Measurements from ENCODE around the gene MAD2L1. TPM values are rescaled to one million over a fixed set of nuclear protein-coding genes. Genes with fewer than 3 reads are reported as not detected.

The MAD2L1 gene
- total and polyA plus RNA-seq, 2 donors (not counting 3 experiments of a cell fraction or from before 2014, with no cell fraction given), result 15.6 to 41.4 TPM

DNA sequence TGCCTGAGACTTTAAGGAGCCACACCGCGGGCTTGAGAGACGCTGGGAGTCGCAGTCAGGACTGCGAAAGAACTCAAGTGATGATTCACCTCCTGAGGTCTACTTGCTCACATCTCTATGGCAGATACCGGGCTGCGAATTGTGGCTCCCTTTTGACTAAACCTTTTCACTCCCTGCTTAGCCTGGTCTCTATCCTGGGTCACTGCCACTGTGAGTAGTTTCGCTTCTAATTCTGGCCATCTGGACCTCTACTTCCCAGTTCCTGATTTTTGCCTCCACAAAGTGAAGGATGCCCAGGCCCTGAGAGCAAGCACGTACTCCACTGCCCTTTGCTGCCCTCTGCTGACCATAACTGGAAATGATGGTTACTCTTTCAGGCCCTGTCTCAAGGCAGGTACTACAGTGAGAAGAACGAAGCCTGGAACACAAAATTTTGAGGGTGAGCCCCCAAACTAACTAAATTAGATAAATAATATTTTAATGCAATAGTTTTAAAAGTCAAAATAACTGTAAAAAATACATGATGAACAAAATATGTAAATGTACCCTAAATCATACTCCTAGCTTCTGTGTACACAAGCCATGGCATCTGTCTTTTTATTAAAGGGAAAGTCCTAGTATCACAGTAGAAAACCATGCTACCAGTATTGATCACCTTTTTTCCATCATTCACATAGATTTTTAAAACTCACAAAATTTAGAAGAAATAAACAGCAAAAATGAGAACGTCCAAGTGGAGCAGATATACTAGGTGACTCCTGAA is 16.7 kb downstream of the MAD2L1 start:
- FAIRE-seq (peak; percentile 88), DNase-seq (ENCODE audit: low read depth, low spot score) (peak; percentile 76)
- dilution Hi-C loops (cut with MboI; ENCODE audit: extremely low pct_ligation_motif_present, low sequenced_read_pairs), result no loop called here
- TF ChIP-seq POLR2AphosphoS5 (IDR thresholded peaks at IDR 0.05; ENCODE audit: insufficient read depth, low read depth, low read length), result no peak
- TF ChIP-seq, protein P1, sequence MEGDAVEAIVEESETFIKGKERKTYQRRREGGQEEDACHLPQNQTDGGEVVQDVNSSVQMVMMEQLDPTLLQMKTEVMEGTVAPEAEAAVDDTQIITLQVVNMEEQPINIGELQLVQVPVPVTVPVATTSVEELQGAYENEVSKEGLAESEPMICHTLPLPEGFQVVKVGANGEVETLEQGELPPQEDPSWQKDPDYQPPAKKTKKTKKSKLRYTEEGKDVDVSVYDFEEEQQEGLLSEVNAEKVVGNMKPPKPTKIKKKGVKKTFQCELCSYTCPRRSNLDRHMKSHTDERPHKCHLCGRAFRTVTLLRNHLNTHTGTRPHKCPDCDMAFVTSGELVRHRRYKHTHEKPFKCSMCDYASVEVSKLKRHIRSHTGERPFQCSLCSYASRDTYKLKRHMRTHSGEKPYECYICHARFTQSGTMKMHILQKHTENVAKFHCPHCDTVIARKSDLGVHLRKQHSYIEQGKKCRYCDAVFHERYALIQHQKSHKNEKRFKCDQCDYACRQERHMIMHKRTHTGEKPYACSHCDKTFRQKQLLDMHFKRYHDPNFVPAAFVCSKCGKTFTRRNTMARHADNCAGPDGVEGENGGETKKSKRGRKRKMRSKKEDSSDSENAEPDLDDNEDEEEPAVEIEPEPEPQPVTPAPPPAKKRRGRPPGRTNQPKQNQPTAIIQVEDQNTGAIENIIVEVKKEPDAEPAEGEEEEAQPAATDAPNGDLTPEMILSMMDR (IDR thresholded peaks at IDR 0.05; ENCODE audit: extremely low read depth in 1 of 2, insufficient read depth in 1 of 2, low read depth in 1 of 2, low read length in 2 of 2), result peak; percentile 77 to 79
- Histone ChIP-seq H3K79me2 (ENCODE audit: control insufficient read depth, insufficient read depth, low read length) (no peaks in the 10 kb centered on the region), H4K20me1 (replicated peaks; ENCODE audit: control insufficient read depth, extremely low read depth, insufficient read depth, low read length) (no peaks in the 10 kb centered on the region), H2AFZ (ENCODE audit: low read depth, low read length) (peak overlapping the region; percentile 97), H3K4me3 (replicated peaks in 1 of 3; ENCODE audit: insufficient read depth in 1 of 3, low read depth in 1 of 3, low read length in 3 of 3) (no peak overlapping the region), H3K36me3 (ENCODE audit: control insufficient read depth in 2 of 2, extremely low read depth in 1 of 2, insufficient read depth in 2 of 2, low read length in 2 of 2) (no peaks in the 10 kb centered on the region), H3K9ac (replicated peaks; ENCODE audit: extremely low read depth, insufficient read depth, low read length) (no peak overlapping the region), H3K27me3 (ENCODE audit: control insufficient read depth in 2 of 2, insufficient read depth in 2 of 2, low read length in 2 of 2) (no peaks in the 10 kb centered on the region), H3K27ac (ENCODE audit: insufficient read depth, low read depth, low read length) (no peak overlapping the region), H3K4me2 (ENCODE audit: insufficient read depth, low read length) (peak overlapping the region; percentile 34), H3K9me3 (replicated peaks; ENCODE audit: control insufficient read depth, insufficient read depth, low read length) (no peaks in the 10 kb centered on the region), H3K9me1 (replicated peaks; ENCODE audit: control insufficient read depth, extremely low read depth, insufficient read depth, low read length) (no peaks in the 10 kb centered on the region), H3K4me1 (ENCODE audit: control insufficient read depth, extremely low read depth, insufficient read depth, low read length) (peaks cover 3% of the 10 kb centered on the region)
- intact Hi-C loops (cut with micrococcal nuclease), result loop anchor here (1.0 to 10.0 kb wide), 6 partner anchors 421 to 1069 kb away; partner anchors contain the start of gene USP53
- POLR2A ChIA-PET, result no interaction called here
- CTCF ChIA-PET, result interaction anchor here (0.8 to 9.2 kb wide), 7 partner anchors 13 to 1069 kb away, joined by 4 to 149 read pairs (median 4); partner anchors contain the start of gene PDE5A
- no TSS peak for BruUV-seq (replicated peaks)

DNA sequence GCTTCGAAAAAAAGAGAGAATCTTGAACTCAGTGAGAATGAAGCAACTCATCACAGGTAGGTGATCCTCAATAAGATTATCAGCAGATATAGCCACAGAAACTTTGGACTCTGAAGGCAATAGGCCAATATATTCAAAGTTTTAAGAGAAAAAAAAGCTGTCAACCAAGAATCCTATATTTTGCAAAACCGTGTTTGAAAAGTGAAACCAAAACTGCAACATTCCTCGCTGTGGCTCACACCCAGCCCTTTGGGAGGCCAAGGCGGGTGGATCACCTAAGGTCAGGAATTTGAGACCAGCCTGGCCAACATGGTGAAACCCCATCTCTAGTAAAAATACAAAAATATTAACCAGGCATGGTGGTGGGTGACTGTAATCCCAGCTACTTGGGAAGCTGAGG is 22.8 kb downstream of the MAD2L1 start:
- Histone ChIP-seq H3K36me3 (ENCODE audit: control insufficient read depth in 2 of 2, extremely low read depth in 1 of 2, insufficient read depth in 2 of 2, low read length in 2 of 2) (no peaks in the 10 kb centered on the region), H3K9ac (replicated peaks; ENCODE audit: extremely low read depth, insufficient read depth, low read length) (no peak overlapping the region), H3K27ac (ENCODE audit: insufficient read depth, low read depth, low read length) (no peak overlapping the region), H4K20me1 (replicated peaks; ENCODE audit: control insufficient read depth, extremely low read depth, insufficient read depth, low read length) (no peaks in the 10 kb centered on the region), H3K27me3 (ENCODE audit: control insufficient read depth in 2 of 2, insufficient read depth in 2 of 2, low read length in 2 of 2) (peaks cover 0 to 1% of the 10 kb centered on the region in 2 experiments), H3K9me1 (replicated peaks; ENCODE audit: control insufficient read depth, extremely low read depth, insufficient read depth, low read length) (no peaks in the 10 kb centered on the region), H3K4me2 (ENCODE audit: insufficient read depth, low read length) (no peak overlapping the region), H2AFZ (ENCODE audit: low read depth, low read length) (no peak overlapping the region), H3K4me1 (ENCODE audit: control insufficient read depth, extremely low read depth, insufficient read depth, low read length) (no peaks in the 10 kb centered on the region), H3K9me3 (replicated peaks; ENCODE audit: control insufficient read depth, insufficient read depth, low read length) (no peaks in the 10 kb centered on the region), H3K79me2 (ENCODE audit: control insufficient read depth, insufficient read depth, low read length) (no peaks in the 10 kb centered on the region), H3K4me3 (replicated peaks in 1 of 3; ENCODE audit: insufficient read depth in 1 of 3, low read depth in 1 of 3, low read length in 3 of 3) (no peak overlapping the region)
- dilution Hi-C loops (cut with MboI; ENCODE audit: extremely low pct_ligation_motif_present, low sequenced_read_pairs), result no loop called here
- DNase-seq (ENCODE audit: low read depth, low spot score) (no peak), FAIRE-seq (no peak)
- intact Hi-C loops (cut with micrococcal nuclease), result no loop called here
- BruUV-seq (replicated peaks), result no TSS peak
- ChIA-PET POLR2A (no interaction called here), CTCF (interaction anchor here (1.1 kb wide), 2 partner anchors 415 to 417 kb away, joined by 3 to 4 read pairs; partner anchors contain the start of gene PDE5A)
- TF ChIP-seq, protein P2, sequence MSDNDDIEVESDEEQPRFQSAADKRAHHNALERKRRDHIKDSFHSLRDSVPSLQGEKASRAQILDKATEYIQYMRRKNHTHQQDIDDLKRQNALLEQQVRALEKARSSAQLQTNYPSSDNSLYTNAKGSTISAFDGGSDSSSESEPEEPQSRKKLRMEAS (IDR thresholded peaks at IDR 0.05; ENCODE audit: insufficient read depth, insufficient read length), result no peak
- TF ChIP-seq FOS (IDR thresholded peaks at IDR 0.05; ENCODE audit: borderline replicate concordance, insufficient read depth, low read length), result no peak
- no peak for TF ChIP-seq MYC (IDR thresholded peaks at IDR 0.05; ENCODE audit: low read depth, low read length)
- TF ChIP-seq, protein P1 (IDR thresholded peaks at IDR 0.05; ENCODE audit: extremely low read depth in 1 of 2, insufficient read depth in 1 of 2, low read depth in 1 of 2, low read length in 2 of 2), result no peak
- no peak for TF ChIP-seq JUN (IDR thresholded peaks at IDR 0.05; ENCODE audit: borderline replicate concordance, insufficient read depth, insufficient read length, low read depth)
- TF ChIP-seq EZH2 (IDR thresholded peaks at IDR 0.05; ENCODE audit: borderline replicate concordance, low read depth, low read length, severe bottlenecking), result no peak
- no peak for TF ChIP-seq GATA2 (IDR thresholded peaks at IDR 0.05; ENCODE audit: insufficient read depth, insufficient read length, low read depth, low read length)
- TF ChIP-seq POLR2AphosphoS5 (IDR thresholded peaks at IDR 0.05; ENCODE audit: insufficient read depth, low read depth, low read length), result no peak
- no peak for TF ChIP-seq POLR2A (IDR thresholded peaks at IDR 0.05; ENCODE audit: low read depth, low read length)
